VCaP (cell line): ENCODE results near the gene VNN1.

Experiments
- H3K27ac ChIP-seq: fragments of 450-650 bp; 2 replicates; pipeline ENCODE4 v1.5.1; 2017
- CTCF ChIP-seq: fragments of 450-650 bp; conservative IDR thresholded peaks from 2 replicates; pipeline ENCODE4 v1.5.1; 2017; ENCODE audit warnings: mild to moderate bottlenecking, moderate library complexity

VNN1 gene

GRCh38 chr6:132634796-132635195, 79.1 kb downstream of the VNN1 start:
- no peak overlapping the region for H3K27ac ChIP-seq
- no peak for TF ChIP-seq CTCF

- TF ChIP-seq CTCF = no peak
- no peak overlapping the region for H3K27ac ChIP-seq
These were observed 80.5 kb downstream of the VNN1 start for GRCh38 chr6:132633362-132633761.
